C4-2B (cell line): Measurements from ENCODE around the gene PDCD11.

ENCODE experiments used
- H3K27ac ChIP-seq: fragments of 450-650 bp; 2 replicates; pipeline ENCODE4 v1.5.1; 2017
- CTCF ChIP-seq: fragments of 450-650 bp; conservative IDR thresholded peaks from 2 replicates; pipeline ENCODE4 v1.5.1; 2017; ENCODE audit warnings: mild to moderate bottlenecking
- ZFX ChIP-seq: fragments of 450-650 bp; IDR thresholded peaks from 2 replicates; pipeline ENCODE4 v1.6.1; 2017

Gene PDCD11

GRCh38 chr10:103445767-103446567 lies 49.5 kb downstream of the PDCD11 start:
- TF ChIP-seq ZFX (no peak), CTCF (no peak)
- no peak overlapping the region for H3K27ac ChIP-seq

- H3K27ac ChIP-seq: no peak overlapping the region
- no peak for TF ChIP-seq CTCF
- no peak for TF ChIP-seq ZFX
Measured at GRCh38 chr10:103447187-103447586, 50.8 kb downstream of the PDCD11 start.

- TF ChIP-seq ZFX: no peak
- no peak for TF ChIP-seq CTCF
- no peak overlapping the region for H3K27ac ChIP-seq
Measured at GRCh38 chr10:103448746-103449145, 52.3 kb downstream of the PDCD11 start.

- no peak overlapping the region for H3K27ac ChIP-seq
- TF ChIP-seq ZFX (no peak), CTCF (no peak)
Measured at GRCh38 chr10:103449208-103450144, 53.0 kb downstream of the PDCD11 start.

GRCh38 chr10:103450201-103450695 lies 53.8 kb downstream of the PDCD11 start:
- TF ChIP-seq ZFX (no peak), CTCF (no peak)
- H3K27ac ChIP-seq: no peak overlapping the region

GRCh38 chr10:103451091-103451813 lies 54.8 kb downstream of the PDCD11 start:
- TF ChIP-seq ZFX (no peak), CTCF (no peak)

More at GRCh38 chr10:103451091-103451813, 54.8 kb downstream of the PDCD11 start:
- H3K27ac ChIP-seq: peak overlapping the region; percentile 17; the same call in 1 of the 2 replicates
